Measurements from ENCODE around the gene GPR12.

GPR12 gene, protein sequence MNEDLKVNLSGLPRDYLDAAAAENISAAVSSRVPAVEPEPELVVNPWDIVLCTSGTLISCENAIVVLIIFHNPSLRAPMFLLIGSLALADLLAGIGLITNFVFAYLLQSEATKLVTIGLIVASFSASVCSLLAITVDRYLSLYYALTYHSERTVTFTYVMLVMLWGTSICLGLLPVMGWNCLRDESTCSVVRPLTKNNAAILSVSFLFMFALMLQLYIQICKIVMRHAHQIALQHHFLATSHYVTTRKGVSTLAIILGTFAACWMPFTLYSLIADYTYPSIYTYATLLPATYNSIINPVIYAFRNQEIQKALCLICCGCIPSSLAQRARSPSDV

DNA sequence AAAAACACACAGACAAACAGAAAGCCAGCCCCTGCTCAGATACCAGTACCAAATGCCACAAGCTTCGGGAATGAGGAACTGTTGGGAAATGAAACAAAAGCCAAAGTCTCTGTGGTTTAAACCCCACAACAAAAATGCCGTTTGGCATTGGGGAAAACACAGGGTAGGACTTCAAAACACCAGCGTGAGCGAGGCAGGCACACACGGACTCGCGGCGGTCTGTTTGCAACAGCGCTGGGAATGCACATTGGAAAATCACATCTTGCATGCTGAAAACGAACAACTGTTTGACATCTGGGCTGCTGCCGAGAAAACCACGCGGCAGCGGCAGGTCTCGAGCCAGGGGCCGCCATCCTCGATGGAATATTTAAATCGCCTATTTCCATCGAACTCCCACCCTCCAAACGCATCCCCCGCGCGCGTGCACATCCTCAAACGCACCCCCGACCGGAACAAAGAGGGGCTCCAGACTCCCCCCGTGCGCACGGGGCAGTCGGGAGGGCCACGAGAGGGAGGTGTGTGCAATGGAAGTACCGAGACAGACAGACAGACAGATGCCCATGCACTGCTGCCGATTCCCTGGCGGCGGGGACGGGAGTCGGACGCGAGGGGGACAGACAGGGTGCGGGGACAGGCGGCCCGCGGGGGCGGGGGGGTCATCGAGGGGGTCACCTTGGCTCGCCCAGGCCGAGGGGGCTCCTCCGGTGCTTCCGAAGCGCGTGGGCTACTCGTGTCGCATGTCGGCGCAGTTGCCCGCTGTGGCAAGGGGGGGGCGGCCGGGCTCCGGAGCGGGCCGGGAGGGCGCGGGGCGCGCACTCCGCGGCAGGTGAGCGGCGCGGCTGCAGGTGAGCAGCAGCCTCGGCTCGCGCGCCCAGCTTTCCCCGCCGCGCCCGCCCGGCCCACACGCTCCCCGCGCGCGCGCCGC, at the start of gene GPR12:
TSS of gene GPR12 (minus strand) at position 880 of the 925 bp plus-strand sequence. CDS start 959 bp downstream, outside the sequence.
- DNase-seq (ENCODE audit: low spot score), result no peak

DNA sequence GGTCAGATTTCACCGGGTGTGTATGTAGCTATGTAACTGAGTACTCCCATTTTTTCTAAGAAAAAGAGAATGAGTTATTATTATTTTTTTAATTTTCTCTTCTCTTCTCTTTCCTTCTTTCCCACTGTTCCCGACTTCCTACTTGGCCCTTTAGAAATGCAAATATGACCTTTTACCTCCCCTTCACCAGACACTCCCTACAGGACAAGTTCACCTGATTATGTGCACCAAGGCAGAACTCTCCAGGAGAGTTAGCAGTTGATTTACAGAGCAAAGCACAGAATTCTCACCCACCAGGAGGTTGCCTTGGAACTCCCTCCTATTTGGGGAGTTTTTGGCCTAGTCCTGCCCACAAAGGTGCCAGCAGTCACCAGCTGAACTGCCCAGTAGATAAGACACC, 49.5 kb upstream of the GPR12 start:
- DNase-seq (ENCODE audit: low spot score), result no peak

DNA sequence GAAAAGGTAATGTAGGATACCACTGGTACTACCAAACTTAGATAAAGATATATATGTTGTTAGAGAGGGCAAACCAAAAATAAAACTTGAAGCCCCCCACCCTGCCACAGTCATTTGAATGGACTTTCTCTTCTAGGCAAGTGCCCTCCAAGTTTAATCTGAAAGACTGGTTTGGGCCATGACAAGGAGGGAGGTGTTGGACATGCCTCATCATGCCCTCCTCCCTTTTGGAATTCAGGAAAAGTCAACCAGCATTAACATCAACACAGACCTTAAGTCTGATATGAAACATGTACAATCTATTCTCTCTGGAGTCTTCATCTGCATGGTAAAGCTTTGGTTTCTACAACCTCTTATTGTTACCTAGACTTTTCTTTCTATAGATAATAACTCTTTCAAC, 46.3 kb upstream of the GPR12 start:
- no peak for DNase-seq (ENCODE audit: low spot score)

DNA sequence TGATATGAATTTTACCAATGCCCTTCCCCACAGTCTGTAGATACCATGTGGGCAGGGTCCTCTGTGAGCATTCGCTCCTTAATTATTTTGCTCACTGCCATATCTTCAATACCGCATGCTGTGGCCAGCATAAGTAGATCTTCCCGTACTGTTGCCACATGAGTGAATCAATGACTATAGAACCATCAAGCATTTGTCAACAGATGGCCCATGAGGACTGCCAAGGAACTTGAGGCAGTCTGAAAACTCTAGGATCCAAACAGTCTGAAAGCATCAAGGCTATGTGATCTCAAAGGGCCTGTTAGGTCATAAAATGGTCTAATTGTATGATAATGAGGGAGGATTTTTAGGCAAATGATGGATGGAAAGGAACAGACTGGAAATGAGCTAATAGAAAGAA, 27.4 kb upstream of the GPR12 start:
- no peak for DNase-seq (ENCODE audit: low spot score)

DNA sequence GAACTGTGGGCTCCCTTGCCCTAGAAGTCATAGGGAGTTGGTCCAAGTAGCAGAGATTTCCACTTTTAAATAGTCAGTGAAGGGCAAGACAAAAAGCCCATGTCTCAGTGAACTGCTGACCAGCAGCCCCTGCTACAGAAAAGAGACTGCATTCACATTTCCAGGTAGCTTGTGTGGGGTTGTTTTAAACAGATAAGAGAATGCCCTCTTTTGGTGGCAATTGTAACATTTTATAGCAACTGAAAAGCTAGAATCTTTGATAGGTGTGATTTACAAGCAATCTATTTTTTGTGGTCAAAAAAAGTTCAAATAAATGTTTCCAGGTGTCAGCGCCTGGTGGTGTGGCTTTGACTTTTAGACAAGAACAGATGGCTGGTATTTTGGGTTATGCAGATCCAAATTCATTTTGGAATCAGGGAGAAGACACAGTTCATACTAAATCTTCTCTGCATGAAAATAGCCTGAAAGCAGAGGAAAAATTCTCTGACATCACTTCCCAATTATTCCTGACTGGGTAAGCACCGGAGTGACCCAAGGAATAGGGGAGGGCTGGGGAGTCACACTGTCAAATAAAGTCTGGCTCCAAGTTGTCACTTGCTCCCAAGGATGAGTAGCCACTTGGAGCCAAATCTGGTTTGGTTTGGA, 26.2 kb upstream of the GPR12 start:
- DNase-seq (ENCODE audit: low spot score), result no peak

DNA sequence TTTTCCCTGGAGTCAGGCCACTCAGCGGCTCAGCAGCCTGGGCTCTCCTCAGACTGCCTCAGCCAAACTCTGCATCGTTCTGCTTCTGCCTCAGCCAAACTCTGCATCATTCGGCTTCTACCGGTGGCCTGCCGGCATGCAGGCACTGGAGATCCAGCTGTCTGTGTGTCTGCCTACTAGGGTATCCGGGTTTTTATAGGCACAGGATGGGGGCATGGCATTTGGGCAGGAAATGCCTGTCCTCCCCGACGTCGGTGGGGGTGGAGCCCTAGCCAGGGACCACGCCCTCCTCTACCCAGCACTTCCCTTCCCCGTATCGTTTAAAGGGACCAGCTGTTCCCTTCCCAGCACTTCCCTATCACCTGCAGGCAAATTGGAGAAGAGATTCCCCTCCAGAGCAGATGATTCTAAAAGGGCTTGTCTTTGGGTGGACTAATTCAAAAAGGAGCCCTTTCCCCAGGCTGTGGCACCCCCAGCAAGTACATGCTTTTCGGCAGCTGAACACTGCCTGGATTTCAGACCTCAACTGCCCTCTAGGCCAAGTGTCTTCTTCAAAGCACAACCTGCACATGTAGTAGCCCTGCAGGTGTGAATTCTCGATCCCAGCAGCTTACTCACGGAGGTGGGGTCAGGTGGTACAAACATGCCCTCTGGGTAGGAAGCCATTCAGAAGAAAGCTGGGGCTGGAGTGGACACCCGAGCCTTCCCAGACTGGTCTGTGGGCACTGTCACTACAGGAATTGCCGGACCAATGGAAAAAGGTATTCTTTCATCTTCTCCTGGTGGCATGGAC, 25.4 kb upstream of the GPR12 start:
- no peak for DNase-seq (ENCODE audit: low spot score)

DNA sequence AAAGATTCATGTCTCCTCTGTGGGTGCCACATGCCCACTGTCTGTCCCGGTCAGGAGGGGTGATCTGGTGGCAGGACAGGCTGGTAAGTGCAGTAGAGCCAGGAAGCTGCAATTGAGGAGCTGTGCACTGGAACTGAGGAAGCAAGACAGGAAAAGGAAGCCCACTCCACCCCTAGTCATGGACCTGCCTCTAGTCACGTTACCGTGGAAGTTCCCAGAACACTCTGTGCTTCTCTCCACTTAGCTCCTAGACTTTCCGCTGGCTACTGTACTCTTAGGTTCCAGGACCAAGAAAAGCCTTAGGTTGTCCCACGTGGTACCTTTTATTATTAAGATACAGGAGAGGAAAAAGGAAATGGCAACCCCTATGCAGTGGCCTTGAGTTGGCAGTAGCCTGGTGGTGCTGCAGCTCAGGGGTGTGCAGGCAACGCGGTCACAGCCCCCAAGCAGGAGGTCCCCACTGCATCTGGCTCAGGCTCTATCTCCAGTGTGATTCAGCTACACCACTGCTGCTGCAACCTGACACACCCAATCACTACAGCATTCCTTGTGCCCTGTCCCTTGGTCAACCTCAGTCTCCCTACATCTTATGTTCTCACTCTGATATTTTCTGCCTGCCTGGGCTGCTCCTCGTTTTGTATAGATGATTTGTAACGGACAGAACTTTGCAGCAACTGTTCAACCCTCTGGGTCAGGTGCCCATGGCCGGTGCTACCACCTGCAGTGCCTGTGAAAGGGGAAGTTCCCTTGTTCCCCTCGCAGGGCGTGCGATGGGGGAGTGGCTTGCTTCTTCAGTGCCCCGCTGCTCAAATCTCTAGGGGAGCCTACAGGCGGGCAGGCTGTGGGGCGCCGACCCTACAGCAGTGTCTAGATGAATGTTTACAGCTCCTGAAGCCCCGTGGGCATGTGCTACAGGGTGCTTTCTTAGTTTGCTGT, 24.4 kb upstream of the GPR12 start:
- no peak for DNase-seq (ENCODE audit: low spot score)

DNA sequence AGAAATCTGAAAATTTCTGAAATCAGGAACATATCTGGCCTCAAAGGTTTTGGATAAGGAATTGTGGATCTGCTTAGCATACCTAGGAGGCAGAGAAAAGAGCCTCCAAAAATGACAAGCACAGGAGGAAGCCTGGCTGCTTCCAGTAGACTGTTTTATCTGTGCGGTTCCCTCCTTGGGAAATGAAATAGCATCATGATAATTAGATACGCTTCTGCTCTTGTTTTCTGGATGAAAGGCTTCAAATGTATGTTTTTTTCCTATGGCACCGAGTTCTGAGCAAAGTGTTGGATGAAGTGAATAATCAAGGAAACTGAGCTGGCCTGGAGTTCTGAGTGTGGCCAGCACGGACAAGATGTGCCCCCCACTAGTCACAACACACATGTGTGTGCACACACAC, 19.8 kb upstream of the GPR12 start:
- no peak for DNase-seq (ENCODE audit: low spot score)

DNA sequence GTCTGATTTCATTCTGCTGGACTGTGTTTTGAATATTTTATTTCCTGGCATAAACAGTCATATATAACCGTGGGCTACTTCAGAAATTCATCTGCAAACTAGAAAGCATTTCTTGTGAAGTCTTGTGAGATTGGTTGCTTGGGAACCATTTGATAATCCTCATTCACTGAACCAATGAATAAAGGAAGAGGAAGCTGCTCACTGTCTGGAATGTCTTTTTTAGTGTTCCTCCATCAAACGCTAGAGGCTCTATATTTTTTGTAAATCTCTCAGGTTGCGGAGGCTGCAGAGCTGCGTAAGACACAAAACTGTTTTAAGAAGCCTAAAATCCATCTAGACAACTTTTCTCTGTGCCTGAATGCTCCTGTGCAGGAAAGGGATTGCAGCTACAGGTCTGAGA, 18.7 kb upstream of the GPR12 start:
- DNase-seq (ENCODE audit: low spot score), result no peak

DNA sequence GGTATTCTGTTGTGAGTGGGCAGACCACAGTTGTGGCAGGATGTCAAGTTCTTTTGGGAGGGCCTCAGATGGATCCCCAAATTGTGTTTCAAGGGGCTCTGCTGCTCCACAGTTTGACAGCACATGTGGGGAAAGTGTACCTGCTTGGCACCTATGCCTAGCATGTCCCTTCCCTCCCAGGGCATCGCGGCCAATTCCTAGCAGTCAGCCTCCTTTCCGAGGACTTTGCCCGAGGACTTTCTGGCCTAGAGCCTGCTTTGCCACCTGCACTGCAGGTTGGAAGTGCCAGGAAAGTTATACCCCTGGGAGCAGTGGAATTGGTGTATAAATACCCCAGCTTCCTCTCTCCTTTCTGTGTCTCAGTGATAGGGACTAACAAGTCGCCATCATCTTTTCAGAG, 11.9 kb upstream of the GPR12 start:
- DNase-seq (ENCODE audit: low spot score), result no peak

DNA sequence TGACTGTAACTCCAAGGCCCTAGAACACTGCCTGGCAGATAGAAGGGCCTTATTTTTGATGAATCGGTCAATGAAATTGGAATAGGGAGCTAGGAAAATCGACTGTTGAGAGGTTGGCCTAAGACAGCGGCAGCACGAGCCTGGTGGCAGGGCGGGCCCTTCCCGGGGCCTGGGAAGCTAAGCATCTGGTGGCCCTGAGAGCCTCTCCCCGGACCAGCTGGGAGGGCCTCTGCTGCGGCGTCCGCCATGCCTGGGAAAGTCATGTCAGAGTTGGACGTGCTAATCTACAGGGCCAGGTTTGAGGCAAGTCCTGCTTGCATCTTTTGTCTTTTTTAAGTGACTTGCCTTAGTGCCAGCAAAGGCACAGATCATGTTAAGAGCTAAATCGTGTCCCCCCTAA, 11.2 kb upstream of the GPR12 start:
- DNase-seq (ENCODE audit: low spot score), result no peak

DNA sequence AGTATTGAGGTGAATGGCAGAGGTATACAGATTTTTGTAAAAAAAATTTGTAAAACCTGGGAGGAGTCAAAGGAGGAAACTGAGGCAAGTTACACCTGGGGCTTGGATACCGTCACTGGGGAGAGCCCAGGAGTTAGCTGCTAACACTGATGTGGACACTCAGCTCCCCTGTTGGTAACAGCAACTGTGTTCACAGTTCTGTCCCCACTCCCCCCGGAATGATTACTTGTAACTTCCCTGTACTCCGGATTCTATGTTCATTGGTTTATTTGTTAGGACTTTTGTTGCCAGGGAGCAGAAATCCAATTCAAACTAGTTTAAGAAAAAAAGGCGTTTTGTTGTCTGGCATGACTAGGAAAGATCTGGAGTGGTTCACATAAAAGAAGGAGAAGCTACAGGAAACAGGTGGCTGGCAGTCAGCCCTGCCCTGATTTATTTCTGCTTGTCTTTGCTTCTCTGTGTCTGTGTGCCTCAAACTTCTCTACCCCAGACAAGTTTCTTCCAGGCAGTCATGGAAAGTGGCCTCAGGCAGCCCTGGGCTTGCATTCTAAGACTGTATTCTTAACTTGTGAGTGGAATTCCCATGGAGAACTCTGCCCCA, 2.3 kb upstream of the GPR12 start:
- DNase-seq (ENCODE audit: low spot score), result no peak

DNA sequence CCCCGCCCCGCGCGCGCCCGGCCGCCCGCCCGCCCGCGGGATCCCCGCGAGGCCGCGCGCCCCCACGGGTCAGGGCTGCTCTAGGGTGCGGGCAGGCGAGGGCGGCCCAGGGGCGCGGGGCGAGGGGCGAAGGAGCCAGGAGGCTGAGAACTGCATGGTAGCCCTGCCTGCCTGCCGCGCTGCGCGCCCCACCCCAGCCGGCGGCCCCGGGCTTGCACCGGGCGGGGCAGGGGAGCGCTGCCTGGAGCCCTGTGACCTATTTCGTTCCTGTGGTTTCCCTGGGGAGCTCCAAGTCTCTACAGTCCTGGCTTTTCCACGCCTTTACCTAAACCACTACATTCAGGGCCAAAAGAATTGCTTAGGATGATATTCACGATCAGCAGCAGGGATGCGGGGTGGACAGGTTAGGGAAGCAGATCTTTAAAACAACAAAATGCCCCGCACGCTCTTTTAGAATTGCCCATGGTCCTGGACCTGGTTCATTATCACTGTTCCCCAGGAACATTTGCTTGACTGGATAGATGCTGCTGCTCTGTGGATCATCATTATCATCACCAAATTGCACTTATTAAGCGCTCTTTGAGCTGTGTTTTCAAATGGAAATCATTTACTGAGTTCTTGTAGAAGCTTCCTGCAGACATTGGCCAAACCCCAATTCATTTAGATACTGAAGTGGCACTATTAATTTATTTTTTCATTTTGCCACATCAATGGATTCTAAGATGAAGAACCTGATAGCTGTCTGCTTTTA, 421 bp upstream of the GPR12 start:
- no peak for DNase-seq (ENCODE audit: low spot score)

DNA sequence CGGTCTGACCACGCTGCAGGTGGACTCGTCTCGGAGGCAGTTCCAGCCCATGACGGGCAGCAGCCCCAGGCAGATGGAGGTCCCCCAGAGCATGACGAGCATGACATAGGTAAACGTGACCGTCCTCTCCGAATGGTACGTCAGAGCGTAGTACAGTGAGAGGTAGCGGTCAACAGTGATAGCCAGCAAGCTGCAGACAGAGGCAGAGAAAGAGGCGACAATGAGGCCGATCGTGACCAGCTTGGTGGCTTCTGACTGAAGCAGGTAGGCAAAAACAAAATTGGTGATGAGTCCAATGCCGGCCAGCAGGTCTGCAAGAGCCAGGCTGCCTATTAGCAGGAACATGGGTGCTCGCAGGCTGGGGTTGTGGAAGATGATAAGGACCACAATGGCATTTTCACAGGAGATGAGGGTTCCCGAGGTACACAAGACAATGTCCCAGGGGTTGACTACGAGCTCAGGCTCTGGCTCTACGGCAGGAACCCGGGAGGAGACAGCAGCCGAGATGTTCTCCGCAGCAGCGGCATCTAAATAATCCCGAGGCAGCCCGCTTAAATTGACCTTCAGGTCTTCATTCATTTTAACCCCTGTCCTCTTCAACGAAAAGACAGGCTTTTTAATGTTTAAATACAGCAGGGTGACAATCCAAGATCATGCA, 1.2 kb downstream of the GPR12 start:
- DNase-seq (ENCODE audit: low spot score), result no peak

DNA sequence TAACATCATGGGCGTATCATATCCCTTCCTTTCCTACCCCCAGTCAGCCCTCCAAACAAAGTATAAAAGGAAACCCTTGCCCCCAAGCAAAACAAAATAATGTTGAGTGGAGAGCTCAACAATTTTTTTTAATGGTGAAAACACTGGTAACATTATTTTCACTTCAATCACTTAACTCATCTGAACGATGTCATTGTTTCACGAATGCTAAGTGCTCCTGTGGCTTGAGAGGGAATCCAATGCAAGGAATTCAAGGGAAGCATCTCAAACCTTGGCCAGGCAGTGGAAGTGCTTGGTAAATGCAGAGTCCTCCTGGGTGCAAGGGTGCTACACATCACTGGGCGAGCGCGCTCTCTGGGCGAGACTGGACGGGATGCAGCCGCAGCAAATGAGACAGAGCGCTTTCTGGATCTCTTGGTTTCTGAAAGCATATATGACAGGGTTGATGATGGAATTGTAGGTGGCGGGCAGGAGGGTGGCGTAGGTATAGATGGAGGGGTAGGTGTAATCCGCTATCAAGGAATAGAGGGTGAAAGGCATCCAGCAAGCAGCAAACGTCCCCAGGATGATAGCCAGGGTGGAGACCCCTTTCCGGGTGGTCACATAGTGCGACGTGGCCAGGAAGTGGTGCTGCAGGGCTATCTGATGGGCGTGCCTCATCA, 2.0 kb downstream of the GPR12 start:
- no peak for DNase-seq (ENCODE audit: low spot score)

DNA sequence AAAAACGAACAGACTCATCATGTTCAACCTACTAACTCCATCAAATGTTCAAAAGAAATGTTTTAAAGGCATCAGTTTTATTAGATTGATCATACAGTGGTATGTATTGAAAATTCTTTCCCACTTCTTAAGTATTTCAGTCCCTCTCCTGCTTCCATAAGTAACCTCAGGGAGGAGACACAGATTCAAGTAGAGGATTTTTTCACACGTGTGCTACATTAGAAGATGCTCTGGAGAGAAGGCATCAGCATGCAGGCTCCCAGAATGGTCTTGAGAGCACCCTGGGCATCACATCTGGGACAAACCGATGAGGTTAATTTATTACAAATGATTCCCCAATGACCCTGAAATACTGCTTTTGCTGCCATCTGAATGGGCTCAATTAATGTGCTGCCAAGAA, 3.6 kb downstream of the GPR12 start:
- no peak for DNase-seq (ENCODE audit: low spot score)

DNA sequence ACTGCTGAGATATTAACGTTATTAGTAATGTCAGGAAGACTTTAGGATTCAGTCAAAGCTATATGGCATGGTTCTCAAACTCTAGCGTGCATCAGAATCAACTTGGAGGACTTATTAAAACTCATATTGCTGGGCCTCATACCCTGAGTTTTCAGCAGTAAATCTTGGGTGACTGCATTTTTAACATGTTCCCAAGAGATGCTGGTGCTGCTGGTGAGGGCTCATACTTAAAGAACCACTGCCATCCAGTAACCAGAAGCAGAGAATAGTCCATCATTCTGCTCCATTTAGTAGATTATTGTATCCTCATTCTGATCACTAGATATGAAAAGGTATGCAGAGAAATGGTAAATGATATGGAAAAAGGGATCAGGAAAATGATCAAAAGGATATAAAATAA, 7.9 kb downstream of the GPR12 start:
- DNase-seq (ENCODE audit: low spot score), result no peak

DNA sequence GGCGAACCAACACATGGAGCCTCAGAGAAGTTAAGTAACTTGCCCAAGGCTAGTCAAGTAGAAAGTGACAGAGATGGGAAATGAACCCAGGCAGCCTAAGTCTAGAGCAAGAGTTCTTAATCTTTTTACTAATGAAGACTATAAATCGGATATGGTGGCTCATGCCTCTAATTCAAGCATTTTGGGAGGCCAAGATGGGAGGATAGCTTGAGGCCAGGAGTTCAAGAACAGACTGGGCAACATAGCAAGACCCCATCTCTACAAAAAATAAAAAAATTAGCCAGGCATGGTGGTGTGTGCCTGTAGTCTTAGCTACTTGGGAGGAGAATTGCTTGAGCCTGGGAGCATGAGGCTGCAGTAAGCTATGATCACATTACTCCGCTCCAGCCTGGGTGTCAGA, 10.7 kb downstream of the GPR12 start:
- DNase-seq (ENCODE audit: low spot score), result no peak

DNA sequence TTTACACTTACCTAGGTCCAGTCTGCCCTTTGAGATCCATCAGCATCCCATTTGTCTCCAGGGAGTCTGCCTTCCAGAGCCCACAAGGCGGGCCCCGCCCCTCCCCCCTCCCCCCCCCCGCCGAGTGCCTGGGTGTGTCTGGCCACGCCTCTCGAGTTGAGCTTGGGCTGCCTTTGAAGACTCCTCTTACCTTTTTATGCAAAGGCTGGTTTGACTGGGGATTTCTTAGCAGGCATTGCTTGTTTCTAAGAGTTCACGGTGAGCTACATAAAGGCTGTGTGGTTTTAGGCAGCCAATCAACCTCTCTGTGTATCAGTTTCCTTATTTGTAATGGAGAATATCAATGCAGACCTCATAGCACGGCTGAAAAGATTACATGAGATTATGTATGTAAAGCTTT, 11.3 kb downstream of the GPR12 start:
- DNase-seq (ENCODE audit: low spot score), result no peak
